ENCODE measurements around the gene BHMT. TPM values are rescaled to one million over a fixed set of nuclear protein-coding genes. Genes with fewer than 3 reads are reported as not detected.
"Not testable (repeated sequence)": the region's sequence is repeated elsewhere in the genome, so short reads cannot be mapped to it uniquely, and the experiment has no call there.

BHMT gene
- total RNA-seq, 2 experiments from 2014 or later = not detected

- Mint-ChIP-seq H3K4me1 (ENCODE audit: low read depth) (no peaks in the 10 kb centered on the region), H3K36me3 (ENCODE audit: low read depth) (no peaks in the 10 kb centered on the region), H3K27me3 (no peaks in the 10 kb centered on the region), H3K4me3 (no peak overlapping the region), H3K27ac (no peak overlapping the region), H3K9me3 (no peaks in the 10 kb centered on the region)
- ChIA-PET CTCF (interaction anchor here (1.3 kb wide), 1 partner anchor 35 kb away, joined by 5 read pairs; no protein-coding TSS in a partner anchor), POLR2A (no interaction called here)
- ATAC-seq (no peak), DNase-seq (no peak)
- intact Hi-C loops (cut with micrococcal nuclease) = no loop called here
- TF ChIP-seq, protein P1, sequence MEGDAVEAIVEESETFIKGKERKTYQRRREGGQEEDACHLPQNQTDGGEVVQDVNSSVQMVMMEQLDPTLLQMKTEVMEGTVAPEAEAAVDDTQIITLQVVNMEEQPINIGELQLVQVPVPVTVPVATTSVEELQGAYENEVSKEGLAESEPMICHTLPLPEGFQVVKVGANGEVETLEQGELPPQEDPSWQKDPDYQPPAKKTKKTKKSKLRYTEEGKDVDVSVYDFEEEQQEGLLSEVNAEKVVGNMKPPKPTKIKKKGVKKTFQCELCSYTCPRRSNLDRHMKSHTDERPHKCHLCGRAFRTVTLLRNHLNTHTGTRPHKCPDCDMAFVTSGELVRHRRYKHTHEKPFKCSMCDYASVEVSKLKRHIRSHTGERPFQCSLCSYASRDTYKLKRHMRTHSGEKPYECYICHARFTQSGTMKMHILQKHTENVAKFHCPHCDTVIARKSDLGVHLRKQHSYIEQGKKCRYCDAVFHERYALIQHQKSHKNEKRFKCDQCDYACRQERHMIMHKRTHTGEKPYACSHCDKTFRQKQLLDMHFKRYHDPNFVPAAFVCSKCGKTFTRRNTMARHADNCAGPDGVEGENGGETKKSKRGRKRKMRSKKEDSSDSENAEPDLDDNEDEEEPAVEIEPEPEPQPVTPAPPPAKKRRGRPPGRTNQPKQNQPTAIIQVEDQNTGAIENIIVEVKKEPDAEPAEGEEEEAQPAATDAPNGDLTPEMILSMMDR (IDR thresholded peaks at IDR 0.05) = no peak
These were observed 56.4 kb downstream of the BHMT start for GRCh38 chr5:79168031-79168430.

DNA sequence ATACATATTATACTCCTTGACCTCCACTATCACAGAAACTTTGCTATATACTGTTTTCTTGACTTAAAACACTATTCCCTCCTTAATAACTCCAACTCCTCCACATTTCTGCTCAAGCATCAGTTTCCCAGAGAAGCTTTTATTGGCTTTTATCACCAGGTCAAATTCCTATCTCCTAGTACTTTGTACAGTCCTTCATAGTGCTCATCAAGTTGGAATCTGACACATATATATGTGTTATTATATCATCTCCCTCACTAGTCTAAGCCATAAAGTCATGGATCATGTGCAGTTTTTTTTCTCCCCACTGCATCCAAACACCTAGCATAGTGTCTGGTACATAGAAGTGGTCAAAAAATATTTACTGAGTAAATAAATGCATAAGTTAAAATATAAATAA, 59.1 kb downstream of the BHMT start:
- Mint-ChIP-seq H3K9me3 (no peaks in the 10 kb centered on the region), H3K27me3 (no peaks in the 10 kb centered on the region), H3K36me3 (ENCODE audit: low read depth) (no peaks in the 10 kb centered on the region), H3K4me3 (no peak overlapping the region), H3K27ac (no peak overlapping the region), H3K4me1 (ENCODE audit: low read depth) (no peaks in the 10 kb centered on the region)
- intact Hi-C loops (cut with micrococcal nuclease) = no loop called here
- CTCF ChIA-PET = no interaction called here
- ATAC-seq (no peak), DNase-seq (no peak)
- TF ChIP-seq, protein P1 (IDR thresholded peaks at IDR 0.05) = no peak
- POLR2A ChIA-PET = no interaction called here

GRCh38 chr5:79171635-79172245, 60.1 kb downstream of the BHMT start:
- ATAC-seq = no peak
- no peaks in the 10 kb centered on the region for H3K27me3 Mint-ChIP-seq

GRCh38 chr5:79172269-79172668, 60.7 kb downstream of the BHMT start:
- H3K27me3 Mint-ChIP-seq = no peaks in the 10 kb centered on the region
- POLR2A ChIA-PET = no interaction called here
- intact Hi-C loops (cut with micrococcal nuclease) = no loop called here
- H3K27ac Mint-ChIP-seq = no peak overlapping the region
- no peak overlapping the region for H3K4me3 Mint-ChIP-seq
- H3K9me3 Mint-ChIP-seq = no peaks in the 10 kb centered on the region
- DNase-seq (no peak), ATAC-seq (no peak)
- no peaks in the 10 kb centered on the region for H3K36me3 Mint-ChIP-seq (ENCODE audit: low read depth)
- CTCF ChIA-PET = interaction anchor here (1.2 kb wide), 1 partner anchor 28 kb away, joined by 3 read pairs; no protein-coding TSS in a partner anchor
- TF ChIP-seq, protein P1 (IDR thresholded peaks at IDR 0.05) = no peak
- no peaks in the 10 kb centered on the region for H3K4me1 Mint-ChIP-seq (ENCODE audit: low read depth)

More at GRCh38 chr5:79171635-79172245, 60.1 kb downstream of the BHMT start:
- H3K4me1 Mint-ChIP-seq (ENCODE audit: low read depth) = no peaks in the 10 kb centered on the region
- ChIA-PET POLR2A (no interaction called here), CTCF (interaction anchor here (1.2 kb wide), 1 partner anchor 29 kb away, joined by 3 read pairs; no protein-coding TSS in a partner anchor)
- H3K36me3 Mint-ChIP-seq (ENCODE audit: low read depth) = no peaks in the 10 kb centered on the region
- intact Hi-C loops (cut with micrococcal nuclease) = no loop called here
- no peak for DNase-seq
- TF ChIP-seq, protein P1 (IDR thresholded peaks at IDR 0.05) = no peak
- no peaks in the 10 kb centered on the region for H3K9me3 Mint-ChIP-seq
- H3K27ac Mint-ChIP-seq = no peak overlapping the region
- no peak overlapping the region for H3K4me3 Mint-ChIP-seq

- no peaks in the 10 kb centered on the region for H3K27me3 Mint-ChIP-seq
- DNase-seq (no peak), ATAC-seq (no peak)
- TF ChIP-seq, protein P1 (IDR thresholded peaks at IDR 0.05) = no peak
- ChIA-PET CTCF (no interaction called here), POLR2A (no interaction called here)
- intact Hi-C loops (cut with micrococcal nuclease) = no loop called here
- H3K4me3 Mint-ChIP-seq = no peak overlapping the region
- no peak overlapping the region for H3K27ac Mint-ChIP-seq
- H3K9me3 Mint-ChIP-seq = no peaks in the 10 kb centered on the region
- H3K4me1 Mint-ChIP-seq (ENCODE audit: low read depth) = no peaks in the 10 kb centered on the region
- H3K36me3 Mint-ChIP-seq (ENCODE audit: low read depth) = no peaks in the 10 kb centered on the region
These were observed 62.0 kb downstream of the BHMT start for GRCh38 chr5:79173626-79174025.

- CTCF ChIA-PET = interaction anchor here (1.1 to 2.3 kb wide), 2 partner anchors 47 to 155 kb away, joined by 3 to 8 read pairs; no protein-coding TSS in a partner anchor
- ATAC-seq; DNase-seq; H3K27ac Mint-ChIP-seq; H3K4me1 Mint-ChIP-seq (ENCODE audit: low read depth); H3K36me3 Mint-ChIP-seq (ENCODE audit: low read depth); H3K4me3 Mint-ChIP-seq; intact Hi-C loops (cut with micrococcal nuclease); H3K27me3 Mint-ChIP-seq; H3K9me3 Mint-ChIP-seq; POLR2A ChIA-PET: not testable (repeated sequence)
These were observed 68.8 kb downstream of the BHMT start for GRCh38 chr5:79180449-79180848.

Data from activated CD8-positive, alpha-beta T cell treated with anti-CD3 and anti-CD28 coated beads for 36 hours (primary cell).